Transverse colon (tissue), 4 donors: ENCODE results near the gene ABCA1.

ENCODE experiments used
- POLR2A ChIP-seq: fragments of 450-650 bp; IDR thresholded peaks from one replicate; pipeline ENCODE4 v1.6.1; 2016; ENCODE audit warnings: antibody characterized with exemption, mild to moderate bottlenecking, moderate library complexity
- POLR2AphosphoS5 ChIP-seq, 3 donors: sonication (generic); formaldehyde crosslinking; IDR thresholded peaks; one replicate each; pipeline ENCODE4 v1.6.1; 2016; ENCODE audit warnings: antibody characterized with exemption in 3 of 3
- TF ChIP-seq, protein P1 (sequence below), 5 experiments: fragments of 200-600 bp in 3 of 5; fragments of 450-650 bp in 2 of 5; sonication (generic) in 3 of 5; IDR thresholded peaks; 1 replicate in 2 of 5; 2 replicates in 3 of 5; pipeline ENCODE4 v1.5.1; 2016 to 2017; ENCODE audit warnings: antibody characterized with exemption in 5 of 5, inconsistent platforms in 3 of 5, mild to moderate bottlenecking in 2 of 5, moderate library complexity in 1 of 5

DNA sequence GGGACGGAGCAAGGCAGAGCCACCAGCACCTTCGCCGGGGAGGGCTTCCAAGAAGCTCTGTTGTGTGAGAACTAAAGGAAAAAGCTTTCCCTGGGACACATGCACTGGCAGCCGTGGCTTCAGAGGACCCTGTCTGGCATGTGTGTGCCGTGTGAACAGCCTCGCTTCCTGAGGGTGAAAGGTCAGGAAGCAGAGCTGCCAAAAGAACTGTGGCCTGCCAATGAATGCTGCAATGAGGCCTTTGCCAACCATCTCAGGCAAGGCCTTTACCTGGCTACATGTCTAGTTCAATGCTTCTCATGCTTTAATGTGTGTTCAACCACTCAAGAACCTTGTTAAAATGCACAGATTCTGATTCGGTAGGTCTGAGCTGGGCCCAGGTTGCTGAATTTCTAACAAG is 110.5 kb downstream of the ABCA1 start:
- TF ChIP-seq, protein P1, sequence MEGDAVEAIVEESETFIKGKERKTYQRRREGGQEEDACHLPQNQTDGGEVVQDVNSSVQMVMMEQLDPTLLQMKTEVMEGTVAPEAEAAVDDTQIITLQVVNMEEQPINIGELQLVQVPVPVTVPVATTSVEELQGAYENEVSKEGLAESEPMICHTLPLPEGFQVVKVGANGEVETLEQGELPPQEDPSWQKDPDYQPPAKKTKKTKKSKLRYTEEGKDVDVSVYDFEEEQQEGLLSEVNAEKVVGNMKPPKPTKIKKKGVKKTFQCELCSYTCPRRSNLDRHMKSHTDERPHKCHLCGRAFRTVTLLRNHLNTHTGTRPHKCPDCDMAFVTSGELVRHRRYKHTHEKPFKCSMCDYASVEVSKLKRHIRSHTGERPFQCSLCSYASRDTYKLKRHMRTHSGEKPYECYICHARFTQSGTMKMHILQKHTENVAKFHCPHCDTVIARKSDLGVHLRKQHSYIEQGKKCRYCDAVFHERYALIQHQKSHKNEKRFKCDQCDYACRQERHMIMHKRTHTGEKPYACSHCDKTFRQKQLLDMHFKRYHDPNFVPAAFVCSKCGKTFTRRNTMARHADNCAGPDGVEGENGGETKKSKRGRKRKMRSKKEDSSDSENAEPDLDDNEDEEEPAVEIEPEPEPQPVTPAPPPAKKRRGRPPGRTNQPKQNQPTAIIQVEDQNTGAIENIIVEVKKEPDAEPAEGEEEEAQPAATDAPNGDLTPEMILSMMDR (IDR thresholded peaks at IDR 0.05), result no peak
- TF ChIP-seq POLR2A (no peak), POLR2AphosphoS5 (IDR thresholded peaks at IDR 0.05) (peak in 1 of 3 donors; percentile 6)
